Measurements from ENCODE around the gene LGR5.
"Not testable (repeated sequence)": the region's sequence is repeated elsewhere in the genome, so short reads cannot be mapped to it uniquely, and the experiment has no call there.

The LGR5 gene

DNA sequence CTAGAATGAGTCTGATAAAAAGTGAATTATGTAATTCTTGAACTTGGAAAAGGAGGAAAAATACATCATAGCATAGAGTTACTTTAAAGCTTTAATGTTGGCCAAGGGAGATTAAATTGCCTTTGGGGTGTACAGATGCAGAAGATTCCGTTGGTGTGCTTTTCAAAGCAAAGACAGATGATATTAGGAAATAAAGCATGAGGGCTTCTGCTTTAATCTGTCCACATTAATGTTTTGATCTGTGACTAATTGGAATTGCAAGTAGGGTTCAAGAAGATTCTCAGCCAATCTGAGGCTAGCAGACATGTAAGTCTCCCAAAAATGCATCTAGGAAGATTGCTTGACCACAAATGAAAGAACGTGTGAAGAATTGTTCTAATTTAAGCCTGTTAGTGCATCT is 35.2 kb downstream of the LGR5 start:
- no peak for DNase-seq (ENCODE audit: low read depth)

DNA sequence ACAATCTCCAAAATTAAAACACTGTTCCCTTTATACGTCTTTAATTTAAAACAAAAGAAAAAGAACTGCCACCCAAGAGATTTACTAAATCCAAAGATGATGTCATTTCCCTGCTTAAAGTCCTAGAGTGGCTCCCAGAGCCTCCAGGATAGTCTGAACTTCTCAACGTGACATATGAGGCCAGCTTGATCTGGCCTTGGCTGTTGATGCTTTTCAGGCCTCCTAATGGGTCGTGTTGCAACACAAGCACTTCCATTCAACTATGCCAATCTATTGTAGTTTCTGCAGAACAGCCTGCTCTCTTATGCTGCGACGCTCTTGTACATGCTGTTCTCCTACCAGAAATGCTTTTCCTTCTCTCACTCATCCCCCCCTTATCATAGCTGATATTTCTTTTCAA is 35.7 kb downstream of the LGR5 start:
- no peak for DNase-seq (ENCODE audit: low read depth)

DNA sequence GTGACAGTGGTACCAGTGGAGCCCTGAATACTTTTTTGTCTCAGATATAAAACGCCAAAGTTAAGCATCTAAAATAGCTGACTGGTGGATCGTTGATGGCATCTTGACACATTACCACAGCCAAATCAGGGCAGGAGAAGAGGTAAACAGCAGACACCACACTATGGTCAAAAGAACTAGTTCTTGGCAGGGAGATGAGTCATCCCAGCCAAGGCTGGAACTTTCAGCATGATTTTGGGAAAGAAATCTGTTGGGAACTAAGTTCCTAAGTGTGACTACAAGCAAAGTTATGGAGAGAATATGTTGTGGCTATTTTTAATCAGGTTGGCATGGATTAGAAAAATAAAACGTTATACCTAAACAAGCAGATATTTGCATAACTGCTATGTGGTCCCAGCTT is 36.9 kb downstream of the LGR5 start:
- no peak for DNase-seq (ENCODE audit: low read depth)

DNA sequence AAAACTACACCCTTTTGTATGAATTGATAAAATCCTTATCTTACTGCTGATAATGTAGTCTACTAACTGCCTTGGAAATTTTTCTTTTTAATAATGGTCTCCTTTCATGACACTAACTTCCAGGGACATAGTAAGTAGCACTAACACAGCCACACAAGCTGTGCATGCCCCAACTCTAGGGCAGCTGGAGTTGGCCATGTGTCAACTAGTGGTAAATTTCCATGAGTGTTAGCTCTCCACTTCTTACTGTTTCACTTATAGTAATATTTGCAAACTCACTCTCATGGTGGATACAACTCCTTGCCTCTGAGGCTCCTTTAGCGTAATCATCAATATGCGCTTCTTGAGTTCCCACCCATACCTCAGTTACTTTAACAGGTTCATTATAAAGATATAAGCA is 38.0 kb downstream of the LGR5 start:
- DNase-seq (ENCODE audit: low read depth), result no peak

DNA sequence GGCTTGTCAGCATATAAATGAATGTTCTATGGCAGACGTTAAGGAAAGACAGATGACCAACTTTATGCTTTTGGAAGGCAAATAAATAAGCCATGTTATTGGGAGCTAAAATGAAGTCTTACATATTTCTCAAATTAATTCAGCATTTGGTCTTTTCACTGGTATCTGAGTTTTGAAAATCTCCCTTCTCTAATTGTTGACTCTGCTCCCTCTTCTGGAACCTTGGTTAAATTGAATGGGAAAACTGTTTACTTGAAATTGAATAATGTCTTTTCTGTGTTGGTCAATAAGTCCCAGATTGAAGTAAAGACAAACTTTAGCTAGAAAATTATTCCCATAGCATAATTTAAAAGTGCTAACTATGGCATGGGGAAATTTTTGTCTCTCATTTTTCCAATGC is 38.7 kb downstream of the LGR5 start:
- no peak for DNase-seq (ENCODE audit: low read depth)

DNA sequence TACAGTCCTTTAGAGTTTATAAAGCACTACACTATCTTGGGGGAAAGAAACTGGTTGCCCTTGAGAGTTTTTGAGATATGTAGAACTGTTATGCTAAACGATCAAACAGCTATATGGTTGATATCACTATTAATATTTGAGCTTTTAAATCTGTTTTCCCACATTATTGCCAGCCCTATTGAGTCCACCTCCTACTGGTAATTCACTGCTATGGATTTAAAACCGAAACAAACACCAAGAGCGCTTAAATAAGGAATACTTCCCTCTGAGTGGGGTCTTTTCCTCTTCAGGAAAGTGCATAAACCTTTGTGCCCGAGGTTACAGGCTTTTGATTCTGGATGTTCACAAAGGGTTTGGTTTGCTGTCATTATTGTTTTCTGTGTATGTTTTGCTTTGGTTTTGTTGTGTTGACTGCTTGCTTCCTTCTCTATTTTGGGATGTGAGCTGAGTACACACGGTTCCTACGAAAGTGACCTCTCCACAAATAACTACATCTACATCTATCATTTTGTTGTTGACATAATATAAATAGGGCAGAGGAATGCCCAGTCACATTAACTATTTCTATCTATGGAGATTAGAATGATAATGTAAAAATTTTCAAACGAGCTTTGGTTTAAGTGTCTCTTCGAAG is 44.8 kb downstream of the LGR5 start:
- no peak for DNase-seq (ENCODE audit: low read depth)

DNA sequence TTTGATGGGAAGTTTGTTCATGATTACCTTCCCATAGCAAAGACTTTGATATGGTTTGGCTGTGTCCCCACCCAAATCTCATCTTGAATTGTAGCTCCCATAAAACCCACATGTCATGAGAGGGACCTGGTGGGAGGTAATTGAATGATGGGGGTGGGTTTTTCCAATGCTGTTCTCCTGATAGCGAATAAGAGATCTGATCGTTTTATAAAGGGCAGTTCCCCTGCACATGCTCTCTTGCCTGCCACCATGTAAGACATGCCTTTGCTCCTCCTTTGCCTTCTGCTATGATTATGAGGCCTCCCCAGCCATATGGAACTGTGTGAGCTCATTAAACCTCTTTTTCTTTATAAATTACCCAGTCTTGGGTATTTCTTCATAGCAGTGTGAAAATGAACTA is 51.2 kb downstream of the LGR5 start:
- DNase-seq (ENCODE audit: low read depth), result not testable (repeated sequence)

DNA sequence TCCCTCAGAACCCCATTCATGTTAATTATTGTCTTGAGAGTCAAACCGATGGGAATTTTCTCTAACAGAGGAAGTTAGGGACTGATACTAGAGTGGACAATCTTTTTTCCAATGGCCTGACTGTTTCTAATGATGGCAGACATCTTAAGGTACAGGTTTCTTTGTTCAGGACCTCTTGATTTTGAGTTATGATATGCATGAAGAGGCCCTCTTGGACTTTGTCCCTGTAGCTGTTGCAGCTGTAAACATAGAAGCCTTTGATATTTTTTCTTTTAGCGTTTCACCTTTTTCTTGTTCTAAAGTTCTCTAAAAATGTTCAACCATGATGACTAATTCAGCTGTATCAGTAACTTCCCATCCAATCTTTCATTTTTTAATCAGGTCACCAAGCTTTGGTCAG is 53.0 kb downstream of the LGR5 start:
- DNase-seq (ENCODE audit: low read depth), result no peak

DNA sequence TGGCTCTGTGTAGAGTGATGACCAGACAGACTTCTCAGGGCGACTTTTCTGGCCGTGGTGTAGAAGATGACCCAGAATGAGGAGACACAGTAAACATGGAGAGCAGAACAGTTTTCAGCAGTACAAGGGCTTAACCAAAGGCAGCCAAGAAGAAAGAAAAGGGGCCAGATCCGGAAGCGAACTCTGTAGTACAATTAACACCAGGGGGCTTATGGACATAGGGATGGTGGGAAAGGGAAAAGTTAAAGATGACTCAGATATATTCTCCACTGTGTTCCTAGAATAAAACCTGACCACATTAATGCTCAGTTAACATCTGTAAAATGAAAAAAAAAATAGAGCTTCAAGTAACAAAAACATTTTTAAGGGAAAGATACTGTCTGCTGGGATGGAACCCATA is 60.2 kb downstream of the LGR5 start:
- DNase-seq (ENCODE audit: low read depth), result no peak

DNA sequence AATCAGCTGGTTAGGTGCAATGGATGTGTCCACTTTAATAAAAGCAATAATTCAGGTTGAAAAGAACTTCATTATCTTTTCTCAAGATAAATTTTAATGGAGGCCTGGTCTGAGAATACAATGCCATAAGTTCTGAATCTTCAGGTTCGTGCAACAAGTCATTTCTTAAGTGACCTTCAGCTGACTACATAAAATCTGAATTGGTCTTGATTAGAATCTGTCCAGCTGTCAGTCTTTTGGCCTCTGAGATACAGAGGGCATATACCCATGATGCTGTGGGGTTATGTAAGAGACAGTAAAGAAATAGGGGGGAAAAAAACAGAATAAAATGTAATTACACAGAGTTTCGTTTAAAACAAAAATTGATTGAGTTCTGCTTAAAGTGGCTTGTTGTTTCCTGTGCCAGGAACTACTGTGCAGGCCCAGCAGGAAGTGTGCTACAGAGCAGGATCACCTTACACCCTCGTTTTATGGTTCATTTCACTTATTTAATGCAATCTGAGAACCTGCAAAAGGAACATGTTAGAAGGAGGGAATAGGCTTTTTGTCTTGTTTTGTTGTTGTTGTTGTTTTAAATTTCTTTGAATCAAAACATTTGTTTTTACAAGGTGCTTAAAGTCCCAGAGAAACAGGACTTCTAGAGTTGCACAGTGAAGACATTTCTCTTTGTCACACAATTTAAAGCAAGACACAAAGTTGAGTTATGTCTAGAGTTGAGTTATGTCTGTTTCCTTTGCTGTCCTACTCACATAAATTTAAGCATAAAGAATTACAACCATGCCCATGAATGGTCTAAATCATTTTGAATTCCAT is 64.2 kb downstream of the LGR5 start:
- no peak for DNase-seq (ENCODE audit: low read depth)

DNA sequence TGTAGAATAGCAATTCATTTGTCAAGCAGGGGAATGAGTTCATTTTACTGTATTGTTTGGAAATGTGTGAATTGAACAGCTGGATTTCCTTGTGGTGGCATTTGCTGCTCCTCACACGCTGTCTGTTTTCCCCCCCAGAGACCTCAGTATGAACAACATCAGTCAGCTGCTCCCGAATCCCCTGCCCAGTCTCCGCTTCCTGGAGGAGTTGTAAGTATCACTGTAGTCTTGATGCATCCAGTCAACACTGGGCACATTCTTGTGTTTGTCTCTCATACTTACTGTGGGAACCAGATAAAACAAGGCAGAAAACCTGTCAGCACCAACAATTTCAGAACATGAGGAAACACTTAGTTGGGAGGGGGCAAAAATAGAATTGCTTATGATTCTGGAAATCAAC is 64.9 kb downstream of the LGR5 start:
- DNase-seq (ENCODE audit: low read depth), result no peak

DNA sequence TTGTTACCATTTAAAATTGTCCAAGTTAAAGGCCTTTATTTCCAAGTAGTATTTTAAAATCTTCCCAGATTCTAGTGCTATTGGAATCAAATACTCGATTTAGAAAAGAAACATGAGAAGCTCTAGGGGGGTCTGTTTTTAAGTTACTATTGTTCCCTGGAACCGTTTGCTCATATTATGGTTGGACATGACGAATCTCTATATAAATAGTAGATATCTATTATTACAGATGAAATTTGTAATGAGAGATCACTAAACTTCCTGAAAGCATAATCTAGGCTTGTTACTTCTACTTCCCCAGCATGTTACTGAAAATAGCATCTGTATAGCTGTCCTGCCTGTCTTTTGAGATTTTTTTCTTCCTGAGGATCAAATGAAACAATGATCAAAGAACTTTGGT is 70.1 kb downstream of the LGR5 start:
- DNase-seq (ENCODE audit: low read depth), result no peak

DNA sequence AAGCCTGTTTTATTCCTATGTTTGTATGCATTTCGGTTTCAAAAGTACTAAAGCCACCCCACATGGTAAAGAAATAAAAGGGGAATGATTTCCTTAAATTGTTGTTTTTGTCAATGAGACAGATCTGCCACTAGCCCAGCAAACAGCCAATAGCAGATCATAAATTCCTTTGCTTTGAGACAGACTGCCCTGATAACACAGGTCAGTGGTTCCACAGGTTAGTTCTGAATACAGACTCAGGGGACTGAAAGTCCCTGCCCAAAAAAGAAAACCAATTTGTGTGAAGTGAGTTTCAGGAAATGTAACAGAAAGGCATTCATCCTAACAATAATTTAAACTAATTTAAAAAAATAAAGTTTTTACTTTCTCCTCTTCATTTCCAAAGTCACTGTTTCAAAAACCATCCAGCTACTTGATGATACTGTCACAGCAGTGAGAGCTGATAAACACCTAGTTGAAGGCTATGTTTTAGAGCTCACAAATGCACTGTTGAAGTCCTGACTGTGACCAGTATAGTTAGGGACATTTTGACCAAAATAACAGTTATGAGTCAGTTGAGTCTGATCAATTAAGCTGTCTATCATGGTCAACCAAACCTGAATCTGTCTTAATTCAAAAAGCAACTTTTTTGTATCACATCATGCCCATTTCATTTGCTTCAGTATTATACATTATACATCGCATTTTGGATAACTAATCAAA is 77.7 kb downstream of the LGR5 start:
- no peak for DNase-seq (ENCODE audit: low read depth)

DNA sequence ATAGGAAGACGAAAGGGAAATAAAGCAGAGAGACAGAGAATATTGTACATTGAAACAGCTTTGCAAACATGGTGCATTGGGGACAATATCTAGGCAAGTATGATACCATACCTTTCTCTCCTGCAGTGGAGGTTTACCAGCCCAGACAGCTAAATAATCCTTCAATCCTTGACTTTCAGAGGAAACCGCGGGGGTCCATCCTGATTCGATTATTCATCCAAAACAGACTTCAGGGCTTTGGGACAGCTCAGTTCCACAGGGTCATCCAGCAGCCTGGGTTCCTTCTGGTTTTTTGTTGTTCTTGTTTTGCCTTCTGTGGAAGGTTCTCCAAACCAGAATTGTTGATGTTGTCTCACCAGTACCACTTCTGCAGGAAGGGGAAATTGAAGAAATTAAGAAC is 81.5 kb downstream of the LGR5 start:
- no peak for DNase-seq (ENCODE audit: low read depth)

DNA sequence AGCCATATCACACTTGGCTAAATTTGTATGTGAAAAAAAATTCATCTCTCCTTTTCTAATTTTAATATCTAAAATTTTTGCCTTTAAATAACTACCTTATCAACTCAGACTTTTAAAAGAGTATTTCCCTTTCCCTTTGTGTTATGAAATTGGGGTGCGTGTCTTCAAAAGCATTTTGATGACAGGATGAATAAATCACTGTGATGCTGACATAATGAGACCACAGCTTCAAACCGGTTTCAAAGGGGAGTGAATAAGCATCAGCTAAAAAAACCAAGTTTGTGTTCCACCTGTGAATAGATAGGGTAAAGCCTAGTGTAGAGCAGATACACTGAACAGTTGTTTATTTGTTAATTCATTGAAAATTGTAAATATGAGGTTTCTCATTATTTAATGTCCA is 85.0 kb downstream of the LGR5 start:
- DNase-seq (ENCODE audit: low read depth), result no peak

DNA sequence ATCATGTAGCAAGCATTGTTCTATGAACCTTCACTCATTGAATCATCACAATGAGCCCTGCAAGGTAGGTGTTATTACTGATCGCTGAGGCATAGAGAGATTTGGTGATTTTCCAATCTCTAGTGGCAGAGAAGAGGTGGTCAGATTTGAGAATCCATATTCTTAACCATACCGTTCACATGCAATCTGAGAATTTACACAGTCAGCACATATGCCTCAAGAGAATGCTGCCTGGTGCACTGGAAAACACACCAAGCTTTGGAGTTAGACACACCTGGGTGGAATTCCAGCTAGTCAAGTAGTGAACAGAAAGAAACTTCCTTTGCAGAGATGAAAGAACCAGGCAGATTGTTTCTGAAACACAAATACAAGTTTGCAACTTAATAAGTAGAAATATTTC is 94.1 kb downstream of the LGR5 start:
- no peak for DNase-seq (ENCODE audit: low read depth)

DNA sequence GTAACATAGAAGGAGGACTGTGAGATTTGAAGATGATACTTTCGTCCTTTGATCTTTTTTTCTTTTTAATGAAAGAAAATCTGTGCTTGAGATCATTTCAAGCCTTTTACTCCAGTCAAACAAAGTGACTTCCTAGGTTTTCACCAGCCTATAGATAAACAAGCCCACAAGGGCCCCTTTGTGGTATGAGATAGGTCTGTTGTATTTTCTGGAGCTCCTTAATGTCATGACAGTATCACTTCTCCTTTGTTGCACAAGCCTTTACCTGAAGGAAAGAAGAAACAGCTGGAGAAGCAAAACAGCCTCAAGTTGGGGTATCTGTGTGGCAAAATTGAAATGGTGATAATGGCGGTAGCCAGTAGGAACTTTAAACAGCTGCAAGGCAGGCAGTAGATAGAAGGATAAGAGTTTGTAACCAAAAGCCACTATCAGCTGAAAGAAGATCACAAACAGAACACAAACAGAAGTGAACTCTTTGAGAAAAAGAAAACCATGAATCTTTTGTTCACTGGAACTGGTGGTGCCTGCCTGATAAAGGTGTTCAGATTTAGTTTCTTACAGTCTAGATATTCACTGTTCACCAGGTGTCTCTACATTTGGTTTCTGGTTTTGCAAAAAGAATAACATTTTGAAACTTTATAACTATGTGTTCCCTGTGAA is 96.8 kb downstream of the LGR5 start:
- no peak for DNase-seq (ENCODE audit: low read depth)

DNA sequence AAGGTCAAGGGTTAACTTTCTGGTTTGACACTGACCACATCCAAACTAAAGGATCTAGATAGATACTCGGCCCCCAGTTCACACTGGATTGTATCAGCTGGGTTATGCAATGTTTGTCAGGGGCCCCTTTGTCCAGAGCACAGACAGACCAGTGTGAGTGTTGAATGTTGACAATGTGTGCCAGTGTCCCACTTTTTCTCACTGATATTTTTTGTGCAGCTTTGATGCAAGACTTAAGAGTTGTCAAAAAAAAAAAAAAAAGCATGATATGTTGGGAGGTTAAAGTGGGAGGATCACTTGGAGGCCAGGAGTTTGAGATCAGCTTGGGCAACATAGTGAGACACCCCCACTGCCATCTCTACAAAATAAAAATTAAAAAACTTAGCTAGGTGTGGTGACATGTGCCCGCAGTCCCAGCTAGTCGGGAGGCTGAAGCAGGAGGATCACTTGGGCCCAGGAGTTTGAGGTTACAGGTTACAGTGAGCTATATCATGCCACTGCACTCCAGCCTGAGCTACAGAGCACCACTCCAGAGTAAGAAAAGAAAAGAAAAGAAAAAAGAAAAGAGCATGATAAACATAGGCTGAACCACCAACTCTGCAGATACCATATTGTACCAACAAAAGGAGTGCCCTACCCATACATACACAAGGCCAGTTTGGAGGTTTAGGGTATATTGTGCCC is 97.5 kb downstream of the LGR5 start:
- DNase-seq (ENCODE audit: low read depth), result no peak

DNA sequence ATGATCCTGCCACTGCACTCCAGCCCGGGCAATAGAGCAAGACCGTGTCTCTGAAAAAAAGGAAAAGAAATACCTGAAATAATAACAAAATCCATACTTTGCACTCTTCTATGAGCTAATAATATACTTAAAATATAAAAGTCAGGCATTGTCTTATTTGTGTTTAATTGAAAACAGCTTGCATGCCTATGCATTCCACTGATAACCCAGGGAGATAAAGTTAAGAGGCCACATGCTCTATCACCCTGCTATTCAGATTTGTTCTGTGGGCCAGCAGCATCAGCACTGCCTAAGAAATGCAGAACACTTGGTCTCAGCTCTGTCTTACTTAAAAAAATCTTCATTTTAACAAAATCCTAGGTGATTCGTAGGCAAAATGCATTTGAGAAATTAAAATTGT is 99.2 kb downstream of the LGR5 start:
- no peak for DNase-seq (ENCODE audit: low read depth)

DNA sequence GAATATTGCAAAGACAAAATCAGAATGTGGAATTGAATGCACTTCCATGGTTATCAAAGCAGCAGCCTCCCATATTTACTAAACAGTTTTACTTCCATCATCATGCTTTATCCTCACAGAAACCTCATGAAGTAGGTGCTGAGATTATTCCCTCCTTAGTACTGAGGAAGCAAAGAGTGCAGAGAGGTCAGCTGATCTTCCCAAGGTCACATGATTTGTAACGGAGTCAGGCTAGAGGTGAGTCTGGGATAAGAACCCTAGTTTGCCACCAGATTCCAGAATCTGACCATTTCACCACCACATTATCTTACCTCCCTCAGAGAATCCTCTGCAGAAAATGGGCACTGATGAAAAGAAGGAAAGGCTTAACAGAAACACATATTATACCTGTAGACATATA is 102.0 kb downstream of the LGR5 start:
- DNase-seq (ENCODE audit: low read depth), result no peak

DNA sequence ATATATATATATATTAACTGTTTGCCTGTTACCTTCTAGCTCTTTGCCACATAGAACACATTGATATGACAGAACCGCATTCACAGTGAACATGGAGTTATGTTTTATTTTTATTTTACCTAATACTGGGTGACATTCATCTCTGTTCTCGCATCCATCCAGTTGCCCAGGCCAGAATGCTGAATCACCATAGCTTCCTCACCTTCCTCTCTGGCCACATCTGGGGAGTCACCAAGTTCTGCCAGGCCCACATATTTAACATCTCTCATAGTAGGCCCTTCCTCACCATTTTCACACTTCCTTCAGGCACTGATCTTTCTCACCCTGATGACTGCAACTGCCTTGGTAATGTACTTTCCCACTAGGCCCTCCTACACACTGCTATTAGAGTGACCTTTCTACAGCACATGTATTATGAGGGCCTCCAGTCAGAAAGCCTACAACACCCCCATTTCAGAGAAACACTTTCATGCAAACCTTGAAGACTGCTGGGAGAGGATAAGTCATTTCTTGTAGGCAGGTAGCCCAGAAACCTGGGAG is 106.8 kb downstream of the LGR5 start:
- DNase-seq (ENCODE audit: low read depth), result no peak

DNA sequence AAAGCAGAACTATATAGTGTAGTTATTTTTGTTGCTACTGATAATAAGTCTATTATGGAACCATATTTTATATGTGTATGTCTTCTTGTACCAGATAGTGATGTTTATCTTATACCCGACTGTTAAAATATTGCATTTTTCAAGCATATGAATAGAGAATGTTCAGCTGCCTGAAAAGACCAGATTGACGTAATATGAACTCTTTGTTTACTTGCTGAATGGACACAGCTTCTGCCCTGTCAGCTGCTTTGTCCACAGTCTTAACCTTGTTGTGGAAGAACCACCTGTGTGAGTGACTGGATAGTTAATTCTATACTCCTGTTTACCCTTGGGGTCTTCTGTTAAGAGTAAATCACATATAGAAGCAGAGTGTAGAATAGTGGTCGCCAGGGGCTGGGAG is 109.3 kb downstream of the LGR5 start:
- no peak for DNase-seq (ENCODE audit: low read depth)
